SJCRH30 (cell line): ENCODE measurements around the gene RPS6KB2. TPM values are rescaled to one million over a fixed set of nuclear protein-coding genes. Genes with fewer than 3 reads are reported as not detected.
A peak's percentile ranks its signal among the peaks of the same experiment; 100 is the strongest.
"Not testable (repeated sequence)": the region's sequence is repeated elsewhere in the genome, so short reads cannot be mapped to it uniquely, and the experiment has no call there.

ENCODE experiments used
- DNase-seq, 2 experiments: peaks; one replicate each; pipeline ENCODE4 v3.0.0-alpha.2; 2015 to 2020
- H3K27ac ChIP-seq: fragments of 250-450 bp; sonication (Bioruptor Pico); 2 replicates; pipeline ENCODE4 v1.5.1; 2020; ENCODE audit warnings: mild to moderate bottlenecking, moderate library complexity
- H3K27me3 ChIP-seq: fragments of 250-450 bp; sonication (Bioruptor Pico); 2 replicates; pipeline ENCODE4 v1.5.1; 2020; ENCODE audit warnings: mild to moderate bottlenecking, moderate library complexity
- H3K36me3 ChIP-seq: fragments of 250-450 bp; sonication (Bioruptor Pico); 2 replicates; pipeline ENCODE4 v1.5.1; 2020; ENCODE audit warnings: mild to moderate bottlenecking, moderate library complexity
- H3K4me1 ChIP-seq: fragments of 250-450 bp; sonication (Bioruptor Pico); 2 replicates; pipeline ENCODE4 v1.5.1; 2020; ENCODE audit warnings: mild to moderate bottlenecking, moderate library complexity
- H3K4me3 ChIP-seq: fragments of 250-450 bp; sonication (Bioruptor Pico); 2 replicates; pipeline ENCODE4 v1.5.1; 2020; ENCODE audit warnings: mild to moderate bottlenecking, moderate library complexity
- H3K9me3 ChIP-seq: fragments of 250-450 bp; sonication (Bioruptor Pico); replicated peaks from 2 replicates; pipeline ENCODE4 v1.5.1; 2020; ENCODE audit warnings: mild to moderate bottlenecking, moderate library complexity
- total RNA-seq: library from RNA; depleted of rRNA; stranded (reverse); fragments of >200 nt; shearing (Covaris generic); gene quantifications from 2 replicates; pipeline ENCODE4 v1.2.3, GENCODE V29; 2014

RPS6KB2 gene
- total RNA-seq, 1 experiment from 2014 or later: 33.5 TPM

GRCh38 chr11:67393437-67393836, 34.9 kb upstream of the RPS6KB2 start:
- no peak overlapping the region for H3K27ac ChIP-seq
- H3K4me1 ChIP-seq: no peaks in the 10 kb centered on the region
- no peak overlapping the region for H3K4me3 ChIP-seq
- no peaks in the 10 kb centered on the region for H3K27me3 ChIP-seq
- DNase-seq: no peak
- no peaks in the 10 kb centered on the region for H3K9me3 ChIP-seq
- peaks cover 11% of the 10 kb centered on the region; the same call in 1 of the 2 replicates for H3K36me3 ChIP-seq

GRCh38 chr11:67393990-67394389, 34.3 kb upstream of the RPS6KB2 start:
- peaks cover 11% of the 10 kb centered on the region for H3K36me3 ChIP-seq
- no peaks in the 10 kb centered on the region for H3K27me3 ChIP-seq
- no peak overlapping the region for H3K4me3 ChIP-seq
- H3K27ac ChIP-seq: no peak overlapping the region
- H3K4me1 ChIP-seq: no peaks in the 10 kb centered on the region
- no peaks in the 10 kb centered on the region for H3K9me3 ChIP-seq
- no peak for DNase-seq

- Histone ChIP-seq H3K9me3 (no peaks in the 10 kb centered on the region), H3K4me3 (no peak overlapping the region), H3K36me3 (peaks cover 18% of the 10 kb centered on the region), H3K27me3 (no peaks in the 10 kb centered on the region), H3K27ac (no peak overlapping the region), H3K4me1 (0 out of 2 replicates have a peak, but pooled peaks cover 2% of the 10 kb centered on the region)
- DNase-seq: no peak
These were observed 32.6 kb upstream of the RPS6KB2 start for GRCh38 chr11:67395555-67396258.

GRCh38 chr11:67396259-67396581, 32.1 kb upstream of the RPS6KB2 start:
- no peak overlapping the region for H3K4me3 ChIP-seq
- 0 out of 2 replicates have a peak, but pooled peaks cover 2% of the 10 kb centered on the region for H3K4me1 ChIP-seq
- peaks cover 18% of the 10 kb centered on the region for H3K36me3 ChIP-seq
- H3K27ac ChIP-seq: no peak overlapping the region
- no peaks in the 10 kb centered on the region for H3K27me3 ChIP-seq
- no peaks in the 10 kb centered on the region for H3K9me3 ChIP-seq
- no peak for DNase-seq

- no peak overlapping the region for H3K27ac ChIP-seq
- H3K36me3 ChIP-seq: peaks cover 18% of the 10 kb centered on the region
- no peak for DNase-seq
- H3K9me3 ChIP-seq: no peaks in the 10 kb centered on the region
- H3K4me1 ChIP-seq: 0 out of 2 replicates have a peak, but pooled peaks cover 2% of the 10 kb centered on the region
- H3K4me3 ChIP-seq: no peak overlapping the region
- no peaks in the 10 kb centered on the region for H3K27me3 ChIP-seq
These were observed 31.5 kb upstream of the RPS6KB2 start for GRCh38 chr11:67396587-67397389.

GRCh38 chr11:67397536-67397935, 30.8 kb upstream of the RPS6KB2 start:
- H3K36me3 ChIP-seq: peaks cover 18% of the 10 kb centered on the region
- H3K4me1 ChIP-seq: peaks cover 4% of the 10 kb centered on the region; the same call in 1 of the 2 replicates

GRCh38 chr11:67397986-67398660, 30.2 kb upstream of the RPS6KB2 start:
- Histone ChIP-seq H3K4me3 (no peak overlapping the region), H3K36me3 (peaks cover 18% of the 10 kb centered on the region), H3K4me1 (peaks cover 5% of the 10 kb centered on the region; the same call in 1 of the 2 replicates), H3K27ac (no peak overlapping the region), H3K9me3 (no peaks in the 10 kb centered on the region), H3K27me3 (no peaks in the 10 kb centered on the region)
- no peak for DNase-seq

More at GRCh38 chr11:67397536-67397935, 30.8 kb upstream of the RPS6KB2 start:
- H3K9me3 ChIP-seq: no peaks in the 10 kb centered on the region
- no peak overlapping the region for H3K4me3 ChIP-seq
- no peaks in the 10 kb centered on the region for H3K27me3 ChIP-seq
- H3K27ac ChIP-seq: no peak overlapping the region
- DNase-seq: no peak

GRCh38 chr11:67398661-67399563, 29.4 kb upstream of the RPS6KB2 start:
- Histone ChIP-seq H3K9me3 (no peaks in the 10 kb centered on the region), H3K36me3 (peaks cover 18% of the 10 kb centered on the region), H3K27me3 (no peaks in the 10 kb centered on the region), H3K4me1 (peaks cover 5% of the 10 kb centered on the region; the same call in 1 of the 2 replicates), H3K4me3 (no peak overlapping the region), H3K27ac (no peak overlapping the region)
- DNase-seq: no peak

- peak overlapping the region; percentile 70 for H3K27ac ChIP-seq
- H3K36me3 ChIP-seq: peaks cover 18% of the 10 kb centered on the region
- peaks cover 5% of the 10 kb centered on the region; the same call in 1 of the 2 replicates for H3K4me1 ChIP-seq
- peak overlapping the region; percentile 78 for H3K4me3 ChIP-seq
- no peak for DNase-seq
- no peaks in the 10 kb centered on the region for H3K9me3 ChIP-seq
- no peaks in the 10 kb centered on the region for H3K27me3 ChIP-seq
These were observed 27.9 kb upstream of the RPS6KB2 start for GRCh38 chr11:67400251-67400941.

- peak overlapping the region; percentile 70 for H3K27ac ChIP-seq
- no peaks in the 10 kb centered on the region for H3K9me3 ChIP-seq
- H3K4me1 ChIP-seq: peaks cover 5% of the 10 kb centered on the region; the same call in 1 of the 2 replicates
- peak overlapping the region; percentile 78 for H3K4me3 ChIP-seq
- H3K36me3 ChIP-seq: peaks cover 14% of the 10 kb centered on the region
- DNase-seq: peak in 1 of 2 experiments; percentile 53
- H3K27me3 ChIP-seq: no peaks in the 10 kb centered on the region
These were observed 27.3 kb upstream of the RPS6KB2 start for GRCh38 chr11:67400942-67401494.

GRCh38 chr11:67401495-67402191, 26.7 kb upstream of the RPS6KB2 start, which contains the start of gene PPP1CA:
Gene PPP1CA, minus strand, starts transcription at chr11:67401858. Its CDS starts 76 bp downstream, at chr11:67401782.
- Histone ChIP-seq H3K9me3 (no peaks in the 10 kb centered on the region), H3K27ac (peak within 1 kb of the TSS; percentile 70), H3K27me3 (no peaks in the 10 kb centered on the region), H3K4me1 (peaks cover 5% of the 10 kb centered on the region; the same call in 1 of the 2 replicates), H3K36me3 (peaks cover 14% of the 10 kb centered on the region), H3K4me3 (peak within 1 kb of the TSS; percentile 78)
- peak; percentile 89 to 90 for DNase-seq

- peak overlapping the region; percentile 78 for H3K4me3 ChIP-seq
- H3K27me3 ChIP-seq, H3K9me3 ChIP-seq, DNase-seq, H3K4me1 ChIP-seq: not testable (repeated sequence)
- H3K36me3 ChIP-seq: peaks cover 13% of the 10 kb centered on the region
- peak overlapping the region; percentile 35; the same call in 1 of the 2 replicates for H3K27ac ChIP-seq
These were observed 26.0 kb upstream of the RPS6KB2 start for GRCh38 chr11:67402192-67402839.
